ENCODE measurements around the gene JUN. TPM values are rescaled to one million over a fixed set of nuclear protein-coding genes. Genes with fewer than 3 reads are reported as not detected.

Gene JUN
- total and polyA plus RNA-seq, 2 of the 13 experiments (the other 11 are each of a cell fraction or from before 2014, with no cell fraction given), result 18.2 to 22.3 TPM

GRCh38 chr1:58783090-58783992 lies 506 bp downstream of the JUN start (continued):
- TF ChIP-seq ZFP36L1 (CRISPR knock-in tag; IDR thresholded peaks at IDR 0.05) (no peak), MXD3 (CRISPR knock-in tag; IDR thresholded peaks at IDR 0.05) (no peak), SNAI1 (CRISPR knock-in tag; IDR thresholded peaks at IDR 0.05; ENCODE audit: borderline replicate concordance) (peak; percentile 57; the same call in 1 of the 2 replicates), AGO2 (optimal IDR thresholded peaks at IDR 0.05; ENCODE audit: low read depth, low read length) (peak; percentile 95), SOX13 (IDR thresholded peaks at IDR 0.05) (no peak), SOX13 (CRISPR knock-in tag; conservative IDR thresholded peaks at IDR 0.05 in 1 of 2, IDR thresholded peaks at IDR 0.05 in 1 of 2) (peak in 1 of 2 experiments; percentile 90; a peak in 1 of 4 replicates), ZFP37 (CRISPR knock-in tag; IDR thresholded peaks at IDR 0.05; ENCODE audit: borderline replicate concordance) (0 out of 2 replicates have a peak, but pooled peaks have one; percentile 32), ASH2L (IDR thresholded peaks at IDR 0.05; ENCODE audit: insufficient read length, low read depth, low read length) (peak; percentile 35), ZNF33A (CRISPR knock-in tag; IDR thresholded peaks at IDR 0.05; ENCODE audit: borderline replicate concordance) (0 out of 2 replicates have a peak, but pooled peaks have one; percentile 14), NAIF1 (CRISPR knock-in tag; IDR thresholded peaks at IDR 0.05; ENCODE audit: borderline replicate concordance) (peak; percentile 46; the same call in 1 of the 2 replicates), MXD1 (CRISPR knock-in tag; IDR thresholded peaks at IDR 0.05) (peak; percentile 36), HCFC1 (IDR thresholded peaks at IDR 0.05; ENCODE audit: low read depth, low read length) (no peak), PCBP1 (IDR thresholded peaks at IDR 0.05; ENCODE audit: borderline replicate concordance, low read depth, low read length) (peak; percentile 71; the same call in 1 of the 2 replicates), TIGD3 (CRISPR knock-in tag; IDR thresholded peaks at IDR 0.05; ENCODE audit: borderline replicate concordance) (no peak), MAZ (IDR thresholded peaks at IDR 0.05; ENCODE audit: borderline replicate concordance, low read depth, low read length) (no peak), MAZ (CRISPR knock-in tag; IDR thresholded peaks at IDR 0.05; ENCODE audit: low read depth) (peak; percentile 24; the same call in 1 of the 2 replicates), GFI1 (CRISPR knock-in tag; IDR thresholded peaks at IDR 0.05; ENCODE audit: borderline replicate concordance) (0 out of 2 replicates have a peak, but pooled peaks have one; percentile 13), ZNF20 (CRISPR knock-in tag; IDR thresholded peaks at IDR 0.05) (0 out of 2 replicates have a peak, but pooled peaks have one; percentile 3), ZNF121 (CRISPR knock-in tag; IDR thresholded peaks at IDR 0.05) (peak; percentile 46; the same call in 1 of the 2 replicates), ZNF747 (CRISPR knock-in tag; IDR thresholded peaks at IDR 0.05; ENCODE audit: borderline replicate concordance) (peak; percentile 19), NR0B2 (CRISPR knock-in tag; IDR thresholded peaks at IDR 0.05) (no peak), ZNF670 (CRISPR knock-in tag; IDR thresholded peaks at IDR 0.05; ENCODE audit: borderline replicate concordance) (0 out of 2 replicates have a peak, but pooled peaks have one; percentile 9), PHF20 (CRISPR knock-in tag; IDR thresholded peaks at IDR 0.05) (0 out of 2 replicates have a peak, but pooled peaks have one; percentile 6), HNF4A (CRISPR knock-in tag; IDR thresholded peaks at IDR 0.05) (0 out of 2 replicates have a peak, but pooled peaks have one; percentile 1)

Data from HepG2 (cell line).